ENCODE results near the gene PCGF1. TPM values are rescaled to one million over a fixed set of nuclear protein-coding genes. Genes with fewer than 3 reads are reported as not detected.
A peak's percentile ranks its signal among the peaks of the same experiment; 100 is the strongest.

PCGF1 gene
- total and polyA plus RNA-seq, 2 of the 13 experiments (the other 11 are each of a cell fraction or from before 2014, with no cell fraction given) = 20.4 to 22.6 TPM

GRCh38 chr2:74525717-74526648 lies 18.5 kb upstream of the PCGF1 start, which contains the start of gene DQX1 (continued):
- peak; percentile 82 for TF ChIP-seq AFF4 (CRISPR knock-in tag; IDR thresholded peaks at IDR 0.05)
- no peak for TF ChIP-seq DBP (CRISPR knock-in tag; IDR thresholded peaks at IDR 0.05; ENCODE audit: not compliant biosample characterization)
- TF ChIP-seq ZNF276 (CRISPR knock-in tag; IDR thresholded peaks at IDR 0.05; ENCODE audit: low read depth) = no peak
- no peak for TF ChIP-seq MLLT10 (CRISPR knock-in tag; IDR thresholded peaks at IDR 0.05)
- peak; percentile 76 for TF ChIP-seq GABPB1 (CRISPR knock-in tag; IDR thresholded peaks at IDR 0.05)
- TF ChIP-seq ATM (IDR thresholded peaks at IDR 0.05; ENCODE audit: borderline replicate concordance) = no peak
- TF ChIP-seq ZNF383 (CRISPR knock-in tag; IDR thresholded peaks at IDR 0.05; ENCODE audit: borderline replicate concordance) = no peak; the same call in 1 of the 2 replicates
- TF ChIP-seq ZGPAT (CRISPR knock-in tag; IDR thresholded peaks at IDR 0.05) = peak; percentile 60; the same call in 1 of the 2 replicates
- no peak for TF ChIP-seq ZNF879 (CRISPR knock-in tag; IDR thresholded peaks at IDR 0.05)
- TF ChIP-seq ZNF780A (CRISPR knock-in tag; IDR thresholded peaks at IDR 0.05) = no peak
- TF ChIP-seq ZBTB43 (CRISPR knock-in tag; conservative IDR thresholded peaks at IDR 0.05) = no peak; the same call in 1 of the 2 replicates
- no peak for TF ChIP-seq ZNF556 (CRISPR knock-in tag; IDR thresholded peaks at IDR 0.05; ENCODE audit: borderline replicate concordance)
- TF ChIP-seq MTF1 (CRISPR knock-in tag; IDR thresholded peaks at IDR 0.05) = no peak
- TF ChIP-seq ZBTB25 (CRISPR knock-in tag; IDR thresholded peaks at IDR 0.05) = no peak; the same call in 1 of the 2 replicates
- peak; percentile 83; the same call in 1 of the 2 replicates for TF ChIP-seq ZNF614 (CRISPR knock-in tag; IDR thresholded peaks at IDR 0.05; ENCODE audit: borderline replicate concordance)
- no peak for TF ChIP-seq ZNF30 (CRISPR knock-in tag; IDR thresholded peaks at IDR 0.05)
- TF ChIP-seq CBX2 (IDR thresholded peaks at IDR 0.05; ENCODE audit: low read depth, low read length) = no peak
- TF ChIP-seq CBX2 (CRISPR knock-in tag; IDR thresholded peaks at IDR 0.05; ENCODE audit: low read depth) = no peak
